H9 (cell line): ENCODE results near the gene IDI2. TPM values are rescaled to one million over a fixed set of nuclear protein-coding genes. Genes with fewer than 3 reads are reported as not detected.

ENCODE experiments used
- DNase-seq: peaks from one replicate; pipeline ENCODE4 v3.0.0-alpha.2; 2017
- H2AFZ ChIP-seq: one replicate; pipeline ENCODE4 v1.6.1; 2013; ENCODE audit warnings: mild to moderate bottlenecking, low read length, control low read depth, moderate library complexity
- H2AK5ac ChIP-seq: 2 replicates; pipeline ENCODE4 v1.6.1; 2013; ENCODE audit warnings: low read length, control low read depth, mixed read lengths; ENCODE audit not compliant: insufficient read length
- H2BK120ac ChIP-seq: one replicate; pipeline ENCODE4 v1.6.1; 2013; ENCODE audit warnings: low read depth, mild to moderate bottlenecking, low read length, control low read depth, inconsistent platforms; ENCODE audit not compliant: poor library complexity, severe bottlenecking
- H2BK12ac ChIP-seq: 2 replicates; pipeline ENCODE4 v1.6.1; 2013; ENCODE audit warnings: low read length, control low read depth, mixed read lengths, low read depth; ENCODE audit not compliant: insufficient read length
- H2BK15ac ChIP-seq: 2 replicates; pipeline ENCODE4 v1.6.1; 2013; ENCODE audit warnings: low read depth, low read length, control low read depth
- H2BK20ac ChIP-seq: one replicate; pipeline ENCODE4 v1.6.1; 2013; ENCODE audit warnings: low read depth, mild to moderate bottlenecking, low read length, control low read depth, inconsistent platforms; ENCODE audit not compliant: poor library complexity, severe bottlenecking
- H2BK5ac ChIP-seq: 2 replicates; pipeline ENCODE4 v1.6.1; 2013; ENCODE audit warnings: low read length, control low read depth, mixed read lengths; ENCODE audit not compliant: insufficient read length
- H3K14ac ChIP-seq: 2 replicates; pipeline ENCODE4 v1.6.1; 2013; ENCODE audit warnings: low read length, control low read depth; ENCODE audit not compliant: insufficient read depth
- H3K18ac ChIP-seq: 2 replicates; pipeline ENCODE4 v1.6.1; 2013; ENCODE audit warnings: low read depth, mild to moderate bottlenecking, mixed read lengths, low read length, control low read depth; ENCODE audit not compliant: insufficient read length
- H3K23ac ChIP-seq: 2 replicates; pipeline ENCODE4 v1.6.1; 2013; ENCODE audit warnings: low read length, control low read depth, mixed read lengths, low read depth; ENCODE audit not compliant: insufficient read length
- H3K23me2 ChIP-seq: 2 replicates; pipeline ENCODE4 v1.6.1; 2013; ENCODE audit warnings: low read depth, mild to moderate bottlenecking, mixed read lengths, low read length, control low read depth; ENCODE audit not compliant: insufficient read length, poor library complexity, severe bottlenecking
- H3K27ac ChIP-seq: 2 replicates; pipeline ENCODE4 v1.5.1; 2013; ENCODE audit warnings: low read length, control low read depth, mixed read lengths, low read depth; ENCODE audit not compliant: insufficient read length
- H3K27me3 ChIP-seq: 2 replicates; pipeline ENCODE4 v1.6.1; 2013; ENCODE audit warnings: low read length, control low read depth, inconsistent platforms; ENCODE audit not compliant: insufficient read depth
- H3K4ac ChIP-seq: 2 replicates; pipeline ENCODE4 v1.6.1; 2013; ENCODE audit warnings: low read depth, mild to moderate bottlenecking, control low read depth, inconsistent platforms, low read length, moderate library complexity
- H3K4me1 ChIP-seq: 2 replicates; pipeline ENCODE4 v1.6.1; 2013; ENCODE audit warnings: low read length, control low read depth, inconsistent platforms; ENCODE audit not compliant: insufficient read depth
- H3K4me2 ChIP-seq: 2 replicates; pipeline ENCODE4 v1.6.1; 2013; ENCODE audit warnings: low read length, control low read depth, mixed read lengths; ENCODE audit not compliant: insufficient read length, insufficient read depth
- H3K56ac ChIP-seq: 2 replicates; pipeline ENCODE4 v1.6.1; 2013; ENCODE audit warnings: low read depth, mild to moderate bottlenecking, mixed read lengths, low read length, control low read depth; ENCODE audit not compliant: insufficient read length
- H3K79me1 ChIP-seq: 2 replicates; pipeline ENCODE4 v1.6.1; 2013; ENCODE audit warnings: low read depth, mild to moderate bottlenecking, moderate library complexity, low read length, control low read depth, inconsistent platforms; ENCODE audit not compliant: insufficient read depth, poor library complexity, severe bottlenecking
- H3K79me2 ChIP-seq: 2 replicates; pipeline ENCODE4 v1.6.1; 2013; ENCODE audit warnings: low read length, control low read depth, inconsistent platforms; ENCODE audit not compliant: insufficient read depth
- H3K9ac ChIP-seq: 2 replicates; pipeline ENCODE4 v1.6.1; 2013; ENCODE audit warnings: low read length, control low read depth, mixed read lengths; ENCODE audit not compliant: insufficient read length; ENCODE audit errors: extremely low read depth
- H3K9me3 ChIP-seq: one replicate; pipeline ENCODE4 v1.6.1; 2013; ENCODE audit warnings: low read depth, low read length, inconsistent platforms; ENCODE audit not compliant: control insufficient read depth
- H3T11ph ChIP-seq: one replicate; pipeline ENCODE4 v1.6.1; 2013; ENCODE audit warnings: mild to moderate bottlenecking, low read length, control low read depth, inconsistent platforms
- H4K20me1 ChIP-seq: one replicate; pipeline ENCODE4 v1.6.1; 2013; ENCODE audit not compliant: control insufficient read depth, insufficient read length, insufficient read depth
- H4K5ac ChIP-seq: 2 replicates; pipeline ENCODE4 v1.6.1; 2013; ENCODE audit warnings: low read depth, mild to moderate bottlenecking, mixed read lengths, low read length, control low read depth; ENCODE audit not compliant: insufficient read length
- H4K8ac ChIP-seq: replicated peaks from 2 replicates; pipeline ENCODE4 v1.6.1; 2013; ENCODE audit warnings: low read length, control low read depth, mixed read lengths, low read depth; ENCODE audit not compliant: insufficient read length
- H4K91ac ChIP-seq: 2 replicates; pipeline ENCODE4 v1.6.1; 2013; ENCODE audit warnings: low read depth, mild to moderate bottlenecking, moderate library complexity, mixed read lengths, low read length, control low read depth; ENCODE audit not compliant: insufficient read length
- H3K27ac Mint-ChIP-seq, 3 experiments: 2 replicates in 2 of 3; 3 replicates in 1 of 3; pipeline ENCODE4 v1.8.0; 2020 to 2021; ENCODE audit warnings: mixed read lengths in 3 of 3, mild to moderate bottlenecking in 1 of 3, moderate library complexity in 1 of 3
- H3K27me3 Mint-ChIP-seq: 2 replicates; pipeline ENCODE4 v1.8.0; 2021; ENCODE audit warnings: low read depth, mild to moderate bottlenecking, moderate library complexity, mixed read lengths
- H3K36me3 Mint-ChIP-seq, 3 experiments: 2 replicates in 2 of 3; 3 replicates in 1 of 3; pipeline ENCODE4 v1.8.0; 2020 to 2021; ENCODE audit warnings: low read depth in 3 of 3, mixed read lengths in 3 of 3; ENCODE audit not compliant: insufficient read depth in 1 of 3
- H3K4me1 Mint-ChIP-seq, 2 experiments: 2 replicates each; pipeline ENCODE4 v1.8.0; 2020; ENCODE audit warnings: mixed read lengths in 2 of 2
- H3K4me3 Mint-ChIP-seq, 2 experiments: 2 replicates in 1 of 2; 3 replicates in 1 of 2; pipeline ENCODE4 v1.8.0; 2020 to 2021; ENCODE audit warnings: mild to moderate bottlenecking in 2 of 2, mixed read lengths in 2 of 2, moderate library complexity in 1 of 2
- H3K9me3 Mint-ChIP-seq, 2 experiments: 2 replicates in 1 of 2; 3 replicates in 1 of 2; pipeline ENCODE4 v1.8.0; 2020; ENCODE audit warnings: mild to moderate bottlenecking in 2 of 2, mixed read lengths in 2 of 2, moderate library complexity in 1 of 2
- CTCF ChIP-seq: fragments of 200-600 bp; sonication (generic); conservative IDR thresholded peaks from 3 replicates; pipeline ENCODE4 v1.8.0; 2021; ENCODE audit warnings: antibody characterized with exemption, mild to moderate bottlenecking
- total RNA-seq: library from RNA; stranded (reverse); gene quantifications from 2 replicates; pipeline ENCODE4 v1.2.1, GENCODE V29; 2021

IDI2 gene
- total RNA-seq, 1 experiment from 2014 or later = not detected

DNA sequence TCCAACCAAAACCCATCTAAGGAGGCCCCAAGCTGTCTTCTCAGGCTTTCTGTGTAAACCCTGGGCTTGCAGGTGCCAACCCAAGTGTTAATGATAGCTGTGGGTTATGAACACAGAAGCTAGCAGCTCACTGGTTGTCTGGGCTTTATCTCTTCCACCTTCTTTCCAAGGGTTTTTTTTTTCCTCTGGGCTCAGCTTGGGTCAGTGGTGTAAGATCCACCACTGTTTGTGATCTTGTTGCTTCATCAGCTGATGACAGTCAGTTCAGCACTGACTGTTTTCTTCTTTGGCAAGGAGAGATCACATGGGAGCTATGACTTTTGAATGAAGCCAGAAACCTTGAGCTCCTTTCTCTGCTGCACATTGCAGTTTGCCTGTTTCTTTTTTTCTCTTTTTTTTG is 32.8 kb downstream of the IDI2 start:
- Histone ChIP-seq H3T11ph (no peak overlapping the region), H2BK12ac (no peak overlapping the region), H3K9ac (no peak overlapping the region), H3K56ac (no peak overlapping the region), H2BK20ac (no peak overlapping the region), H4K5ac (no peak overlapping the region), H3K14ac (no peak overlapping the region), H2BK120ac (no peak overlapping the region), H3K23me2 (peaks cover 6% of the 10 kb centered on the region), H2BK15ac (no peak overlapping the region), H3K79me2 (peaks cover 30% of the 10 kb centered on the region; the same call in 1 of the 2 replicates), H2AFZ (no peak overlapping the region), H3K79me1 (peaks cover 22% of the 10 kb centered on the region), H3K23ac (no peak overlapping the region), H2AK5ac (no peak overlapping the region), H4K8ac (no peak overlapping the region), H3K18ac (no peak overlapping the region), H4K91ac (no peak overlapping the region), H3K9me3 (no peaks in the 10 kb centered on the region), H2BK5ac (no peak overlapping the region), H4K20me1 (peaks cover 2% of the 10 kb centered on the region), H3K27me3 (no peaks in the 10 kb centered on the region), H3K4me2 (no peak overlapping the region), H3K4ac (no peak overlapping the region), H3K4me1 (no peaks in the 10 kb centered on the region; the same call in 1 of the 2 replicates), H3K27ac (no peak overlapping the region)
- DNase-seq = no peak
- H3K27ac Mint-ChIP-seq = no peak overlapping the region
- no peak for TF ChIP-seq CTCF
- H3K9me3 Mint-ChIP-seq = no peaks in the 10 kb centered on the region
- H3K4me1 Mint-ChIP-seq = peaks cover 8 to 14% of the 10 kb centered on the region in 2 experiments
- H3K36me3 Mint-ChIP-seq = peaks cover 67 to 82% (median 78%) of the 10 kb centered on the region in 3 experiments
- H3K4me3 Mint-ChIP-seq = no peak overlapping the region; a peak in 1 of 5 replicates
- H3K27me3 Mint-ChIP-seq = no peaks in the 10 kb centered on the region
